ELR (cell line): ENCODE measurements around the gene IDH3A.
"Not testable (repeated sequence)": the region's sequence is repeated elsewhere in the genome, so short reads cannot be mapped to it uniquely, and the experiment has no call there.

Experiments used
- DNase-seq: peaks from one replicate; pipeline ENCODE4 v3.0.0-alpha.2; 2015; ENCODE audit warnings: low read depth

The IDH3A gene

GRCh38 chr15:78129751-78130287 is 19.3 kb upstream of the IDH3A start:
- DNase-seq, result no peak

- DNase-seq, result no peak
Measured at GRCh38 chr15:78130466-78131294, 18.5 kb upstream of the IDH3A start.

GRCh38 chr15:78131295-78132061 is 17.7 kb upstream of the IDH3A start, which contains the start of gene CIB2:
Gene CIB2, minus strand, starts transcription at chr15:78131445. Its CDS starts 230 bp downstream, at chr15:78131215.
- DNase-seq, result peak; percentile 63

GRCh38 chr15:78133801-78134200 is 15.4 kb upstream of the IDH3A start:
- DNase-seq, result no peak

- DNase-seq, result no peak
Measured at GRCh38 chr15:78139578-78139977, 9.6 kb upstream of the IDH3A start.

- no peak for DNase-seq
Measured at GRCh38 chr15:78140292-78140691, 8.9 kb upstream of the IDH3A start.

GRCh38 chr15:78142332-78142731 is 6.8 kb upstream of the IDH3A start:
- no peak for DNase-seq

GRCh38 chr15:78146425-78147154 is 2.6 kb upstream of the IDH3A start:
- no peak for DNase-seq

GRCh38 chr15:78147566-78147965 is 1.6 kb upstream of the IDH3A start:
- DNase-seq, result no peak

- DNase-seq, result peak; percentile 9
Measured at GRCh38 chr15:78148392-78149067, 632 bp upstream of the IDH3A start.

- DNase-seq, result peak; percentile 46
Measured at GRCh38 chr15:78149805-78150751, 916 bp downstream of the IDH3A start.

GRCh38 chr15:78151075-78151474 is 1.9 kb downstream of the IDH3A start:
- not testable (repeated sequence) for DNase-seq

- no peak for DNase-seq
Measured at GRCh38 chr15:78154955-78155354, 5.8 kb downstream of the IDH3A start.

GRCh38 chr15:78155355-78155939 is 6.3 kb downstream of the IDH3A start:
- DNase-seq, result no peak

GRCh38 chr15:78156653-78157052 is 7.5 kb downstream of the IDH3A start:
- DNase-seq, result peak; percentile 10

- DNase-seq, result no peak
Measured at GRCh38 chr15:78157203-78157602, 8.0 kb downstream of the IDH3A start.

- DNase-seq, result no peak
Measured at GRCh38 chr15:78159395-78159794, 10.2 kb downstream of the IDH3A start.

GRCh38 chr15:78162038-78162437 is 12.9 kb downstream of the IDH3A start:
- no peak for DNase-seq

GRCh38 chr15:78164010-78164409 is 14.8 kb downstream of the IDH3A start:
- DNase-seq, result no peak
